H9 (cell line): ENCODE results near the gene LRRTM2. TPM values are rescaled to one million over a fixed set of nuclear protein-coding genes. Genes with fewer than 3 reads are reported as not detected.

Source experiments
- DNase-seq: peaks from one replicate; pipeline ENCODE4 v3.0.0-alpha.2; 2017
- H2AFZ ChIP-seq: one replicate; pipeline ENCODE4 v1.6.1; 2013; ENCODE audit warnings: mild to moderate bottlenecking, low read length, control low read depth, moderate library complexity
- H2AK5ac ChIP-seq: 2 replicates; pipeline ENCODE4 v1.6.1; 2013; ENCODE audit warnings: low read length, control low read depth, mixed read lengths; ENCODE audit not compliant: insufficient read length
- H2BK120ac ChIP-seq: one replicate; pipeline ENCODE4 v1.6.1; 2013; ENCODE audit warnings: low read depth, mild to moderate bottlenecking, low read length, control low read depth, inconsistent platforms; ENCODE audit not compliant: poor library complexity, severe bottlenecking
- H2BK12ac ChIP-seq: 2 replicates; pipeline ENCODE4 v1.6.1; 2013; ENCODE audit warnings: low read length, control low read depth, mixed read lengths, low read depth; ENCODE audit not compliant: insufficient read length
- H2BK15ac ChIP-seq: 2 replicates; pipeline ENCODE4 v1.6.1; 2013; ENCODE audit warnings: low read depth, low read length, control low read depth
- H2BK20ac ChIP-seq: one replicate; pipeline ENCODE4 v1.6.1; 2013; ENCODE audit warnings: low read depth, mild to moderate bottlenecking, low read length, control low read depth, inconsistent platforms; ENCODE audit not compliant: poor library complexity, severe bottlenecking
- H2BK5ac ChIP-seq: 2 replicates; pipeline ENCODE4 v1.6.1; 2013; ENCODE audit warnings: low read length, control low read depth, mixed read lengths; ENCODE audit not compliant: insufficient read length
- H3K14ac ChIP-seq: 2 replicates; pipeline ENCODE4 v1.6.1; 2013; ENCODE audit warnings: low read length, control low read depth; ENCODE audit not compliant: insufficient read depth
- H3K18ac ChIP-seq: 2 replicates; pipeline ENCODE4 v1.6.1; 2013; ENCODE audit warnings: low read depth, mild to moderate bottlenecking, mixed read lengths, low read length, control low read depth; ENCODE audit not compliant: insufficient read length
- H3K23ac ChIP-seq: 2 replicates; pipeline ENCODE4 v1.6.1; 2013; ENCODE audit warnings: low read length, control low read depth, mixed read lengths, low read depth; ENCODE audit not compliant: insufficient read length
- H3K23me2 ChIP-seq: 2 replicates; pipeline ENCODE4 v1.6.1; 2013; ENCODE audit warnings: low read depth, mild to moderate bottlenecking, mixed read lengths, low read length, control low read depth; ENCODE audit not compliant: insufficient read length, poor library complexity, severe bottlenecking
- H3K27ac ChIP-seq: 2 replicates; pipeline ENCODE4 v1.5.1; 2013; ENCODE audit warnings: low read length, control low read depth, mixed read lengths, low read depth; ENCODE audit not compliant: insufficient read length
- H3K27me3 ChIP-seq: 2 replicates; pipeline ENCODE4 v1.6.1; 2013; ENCODE audit warnings: low read length, control low read depth, inconsistent platforms; ENCODE audit not compliant: insufficient read depth
- H3K4ac ChIP-seq: 2 replicates; pipeline ENCODE4 v1.6.1; 2013; ENCODE audit warnings: low read depth, mild to moderate bottlenecking, control low read depth, inconsistent platforms, low read length, moderate library complexity
- H3K4me1 ChIP-seq: 2 replicates; pipeline ENCODE4 v1.6.1; 2013; ENCODE audit warnings: low read length, control low read depth, inconsistent platforms; ENCODE audit not compliant: insufficient read depth
- H3K4me2 ChIP-seq: 2 replicates; pipeline ENCODE4 v1.6.1; 2013; ENCODE audit warnings: low read length, control low read depth, mixed read lengths; ENCODE audit not compliant: insufficient read length, insufficient read depth
- H3K56ac ChIP-seq: 2 replicates; pipeline ENCODE4 v1.6.1; 2013; ENCODE audit warnings: low read depth, mild to moderate bottlenecking, mixed read lengths, low read length, control low read depth; ENCODE audit not compliant: insufficient read length
- H3K79me1 ChIP-seq: 2 replicates; pipeline ENCODE4 v1.6.1; 2013; ENCODE audit warnings: low read depth, mild to moderate bottlenecking, moderate library complexity, low read length, control low read depth, inconsistent platforms; ENCODE audit not compliant: insufficient read depth, poor library complexity, severe bottlenecking
- H3K79me2 ChIP-seq: 2 replicates; pipeline ENCODE4 v1.6.1; 2013; ENCODE audit warnings: low read length, control low read depth, inconsistent platforms; ENCODE audit not compliant: insufficient read depth
- H3K9ac ChIP-seq: 2 replicates; pipeline ENCODE4 v1.6.1; 2013; ENCODE audit warnings: low read length, control low read depth, mixed read lengths; ENCODE audit not compliant: insufficient read length; ENCODE audit errors: extremely low read depth
- H3K9me3 ChIP-seq: one replicate; pipeline ENCODE4 v1.6.1; 2013; ENCODE audit warnings: low read depth, low read length, inconsistent platforms; ENCODE audit not compliant: control insufficient read depth
- H3T11ph ChIP-seq: one replicate; pipeline ENCODE4 v1.6.1; 2013; ENCODE audit warnings: mild to moderate bottlenecking, low read length, control low read depth, inconsistent platforms
- H4K20me1 ChIP-seq: one replicate; pipeline ENCODE4 v1.6.1; 2013; ENCODE audit not compliant: control insufficient read depth, insufficient read length, insufficient read depth
- H4K5ac ChIP-seq: 2 replicates; pipeline ENCODE4 v1.6.1; 2013; ENCODE audit warnings: low read depth, mild to moderate bottlenecking, mixed read lengths, low read length, control low read depth; ENCODE audit not compliant: insufficient read length
- H4K8ac ChIP-seq: replicated peaks from 2 replicates; pipeline ENCODE4 v1.6.1; 2013; ENCODE audit warnings: low read length, control low read depth, mixed read lengths, low read depth; ENCODE audit not compliant: insufficient read length
- H4K91ac ChIP-seq: 2 replicates; pipeline ENCODE4 v1.6.1; 2013; ENCODE audit warnings: low read depth, mild to moderate bottlenecking, moderate library complexity, mixed read lengths, low read length, control low read depth; ENCODE audit not compliant: insufficient read length
- H3K27ac Mint-ChIP-seq, 3 experiments: 2 replicates in 2 of 3; 3 replicates in 1 of 3; pipeline ENCODE4 v1.8.0; 2020 to 2021; ENCODE audit warnings: mixed read lengths in 3 of 3, mild to moderate bottlenecking in 1 of 3, moderate library complexity in 1 of 3
- H3K27me3 Mint-ChIP-seq: 2 replicates; pipeline ENCODE4 v1.8.0; 2021; ENCODE audit warnings: low read depth, mild to moderate bottlenecking, moderate library complexity, mixed read lengths
- H3K36me3 Mint-ChIP-seq, 3 experiments: 2 replicates in 2 of 3; 3 replicates in 1 of 3; pipeline ENCODE4 v1.8.0; 2020 to 2021; ENCODE audit warnings: low read depth in 3 of 3, mixed read lengths in 3 of 3; ENCODE audit not compliant: insufficient read depth in 1 of 3
- H3K4me1 Mint-ChIP-seq, 2 experiments: 2 replicates each; pipeline ENCODE4 v1.8.0; 2020; ENCODE audit warnings: mixed read lengths in 2 of 2
- H3K4me3 Mint-ChIP-seq, 2 experiments: 2 replicates in 1 of 2; 3 replicates in 1 of 2; pipeline ENCODE4 v1.8.0; 2020 to 2021; ENCODE audit warnings: mild to moderate bottlenecking in 2 of 2, mixed read lengths in 2 of 2, moderate library complexity in 1 of 2
- H3K9me3 Mint-ChIP-seq, 2 experiments: 2 replicates in 1 of 2; 3 replicates in 1 of 2; pipeline ENCODE4 v1.8.0; 2020; ENCODE audit warnings: mild to moderate bottlenecking in 2 of 2, mixed read lengths in 2 of 2, moderate library complexity in 1 of 2
- CTCF ChIP-seq: fragments of 200-600 bp; sonication (generic); conservative IDR thresholded peaks from 3 replicates; pipeline ENCODE4 v1.8.0; 2021; ENCODE audit warnings: antibody characterized with exemption, mild to moderate bottlenecking
- WGBS: extraction: QIAGEN DNeasy Blood & Tissue Kit; methylation state at CpG from one replicate; pipeline ENCODE4 v1.1.7; 2013; ENCODE audit warnings: missing lambda C conversion rate, low lambda C conversion rate, mixed read lengths; ENCODE audit not compliant: insufficient read length; ENCODE audit errors: extremely low coverage; 5-methylcytosine and 5-hydroxymethylcytosine counted together
- total RNA-seq: library from RNA; stranded (reverse); gene quantifications from 2 replicates; pipeline ENCODE4 v1.2.1, GENCODE V29; 2021

The LRRTM2 gene
- total RNA-seq, 1 experiment from 2014 or later, result not detected

GRCh38 chr5:138878437-138879235 is 3.5 kb upstream of the LRRTM2 start:
- WGBS, result no CpG with 5 or more reads among the region's 7 CpGs
- Mint-ChIP-seq H3K27ac (no peak overlapping the region; a peak in 1 of 7 replicates), H3K36me3 (peaks cover 9 to 20% (median 10%) of the 10 kb centered on the region in 3 experiments; a peak in 6 of 7 replicates), H3K4me3 (no peak overlapping the region), H3K9me3 (no peaks in the 10 kb centered on the region; a peak in 1 of 5 replicates), H3K4me1 (peaks cover 75 to 76% of the 10 kb centered on the region in 2 experiments), H3K27me3 (no peaks in the 10 kb centered on the region)
- Histone ChIP-seq H2BK5ac (no peak overlapping the region), H3K4me2 (no peak overlapping the region), H3K56ac (no peak overlapping the region), H3K4me1 (peaks cover 9% of the 10 kb centered on the region; the same call in 1 of the 2 replicates), H3K14ac (no peak overlapping the region), H4K20me1 (no peaks in the 10 kb centered on the region), H2BK20ac (no peak overlapping the region), H3K27me3 (no peaks in the 10 kb centered on the region), H3K9me3 (no peaks in the 10 kb centered on the region), H2BK12ac (no peak overlapping the region), H3K4ac (no peak overlapping the region), H4K91ac (no peak overlapping the region), H3K23me2 (no peaks in the 10 kb centered on the region), H3K27ac (no peak overlapping the region), H3K79me1 (peaks cover 5% of the 10 kb centered on the region), H3K79me2 (peaks cover 4% of the 10 kb centered on the region; the same call in 1 of the 2 replicates), H2BK15ac (no peak overlapping the region), H4K5ac (no peak overlapping the region), H3K23ac (no peak overlapping the region), H3K18ac (no peak overlapping the region), H4K8ac (no peak overlapping the region), H3K9ac (no peak overlapping the region), H2AFZ (no peak overlapping the region), H2BK120ac (no peak overlapping the region), H3T11ph (no peak overlapping the region), H2AK5ac (no peak overlapping the region)
- TF ChIP-seq CTCF, result no peak
- DNase-seq, result no peak
